Stimulated activated CD4-positive, alpha-beta T cell treated with anti-CD3 and anti-CD28 coated beads, Interleukin-15, amount 100 ng/mL, for 1 hour (primary cell): Measurements from ENCODE around the gene NUDT4B.
"Not testable (repeated sequence)": the region's sequence is repeated elsewhere in the genome, so short reads cannot be mapped to it uniquely, and the experiment has no call there.

Source experiments
- DNase-seq, 2 donors: peaks; one replicate each; pipeline ENCODE4 v3.0.0-alpha.2; 2020; ENCODE audit warnings: low read depth in 1 of 2, low spot score in 1 of 2

NUDT4B gene

DNA sequence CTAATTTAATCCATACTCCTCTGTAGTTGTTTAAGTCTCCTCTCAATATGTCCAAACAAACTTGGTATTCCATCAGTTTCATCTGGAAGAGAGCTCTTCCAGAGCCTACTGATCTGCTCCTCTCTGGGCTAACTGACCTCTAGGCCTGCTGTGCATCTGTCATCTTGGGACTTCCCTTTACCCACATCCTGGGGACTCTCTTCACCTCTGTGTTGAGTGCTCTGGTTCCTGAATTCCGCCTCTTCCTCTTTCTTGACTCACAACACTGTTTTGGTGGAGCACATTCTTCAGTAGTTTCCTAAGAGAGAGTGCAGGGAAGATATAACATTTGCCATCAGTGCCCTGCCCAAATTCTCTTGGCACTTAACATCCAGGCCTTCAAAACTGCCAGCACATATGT, 13.0 kb upstream of the NUDT4B start:
- DNase-seq, result not testable (repeated sequence)

DNA sequence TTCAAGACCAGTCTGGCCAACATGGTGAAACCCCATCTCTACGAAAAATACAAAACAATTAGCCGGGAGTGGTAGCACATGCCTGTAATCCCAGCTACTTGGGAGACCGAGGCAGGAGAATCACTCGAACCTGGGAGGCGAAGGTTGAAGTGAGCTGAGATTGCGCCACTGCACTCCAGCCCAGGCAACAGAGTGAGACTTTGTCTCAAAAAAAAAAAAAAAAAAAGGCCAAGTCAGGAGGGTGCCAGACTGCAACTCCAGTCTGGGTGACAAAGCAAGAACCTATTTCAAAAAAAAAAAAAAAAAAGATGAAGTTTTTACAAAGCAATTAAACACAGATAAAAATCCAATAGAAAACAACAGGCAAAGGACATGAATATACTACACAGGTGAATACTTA, 9.9 kb upstream of the NUDT4B start:
- not testable (repeated sequence) for DNase-seq

DNA sequence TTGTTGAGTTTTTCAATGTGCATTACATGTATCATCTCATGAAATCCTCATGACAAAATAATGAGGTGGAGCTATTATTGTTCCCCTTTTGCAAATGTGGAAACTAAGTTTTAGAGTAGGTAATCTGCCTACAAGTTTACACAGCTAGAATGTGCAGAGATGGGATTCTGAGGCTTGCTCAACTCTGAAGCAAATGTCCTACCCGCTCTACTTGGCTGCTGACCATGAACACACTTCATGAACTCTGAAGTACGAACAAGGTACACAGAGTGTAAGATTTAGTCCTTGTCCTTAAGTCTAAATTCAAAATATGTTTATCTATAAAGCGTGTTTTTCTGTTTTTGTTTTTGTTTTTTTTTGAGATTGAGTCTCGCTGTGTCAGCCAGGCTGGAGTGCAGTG, 5.4 kb upstream of the NUDT4B start:
- DNase-seq, result not testable (repeated sequence)

DNA sequence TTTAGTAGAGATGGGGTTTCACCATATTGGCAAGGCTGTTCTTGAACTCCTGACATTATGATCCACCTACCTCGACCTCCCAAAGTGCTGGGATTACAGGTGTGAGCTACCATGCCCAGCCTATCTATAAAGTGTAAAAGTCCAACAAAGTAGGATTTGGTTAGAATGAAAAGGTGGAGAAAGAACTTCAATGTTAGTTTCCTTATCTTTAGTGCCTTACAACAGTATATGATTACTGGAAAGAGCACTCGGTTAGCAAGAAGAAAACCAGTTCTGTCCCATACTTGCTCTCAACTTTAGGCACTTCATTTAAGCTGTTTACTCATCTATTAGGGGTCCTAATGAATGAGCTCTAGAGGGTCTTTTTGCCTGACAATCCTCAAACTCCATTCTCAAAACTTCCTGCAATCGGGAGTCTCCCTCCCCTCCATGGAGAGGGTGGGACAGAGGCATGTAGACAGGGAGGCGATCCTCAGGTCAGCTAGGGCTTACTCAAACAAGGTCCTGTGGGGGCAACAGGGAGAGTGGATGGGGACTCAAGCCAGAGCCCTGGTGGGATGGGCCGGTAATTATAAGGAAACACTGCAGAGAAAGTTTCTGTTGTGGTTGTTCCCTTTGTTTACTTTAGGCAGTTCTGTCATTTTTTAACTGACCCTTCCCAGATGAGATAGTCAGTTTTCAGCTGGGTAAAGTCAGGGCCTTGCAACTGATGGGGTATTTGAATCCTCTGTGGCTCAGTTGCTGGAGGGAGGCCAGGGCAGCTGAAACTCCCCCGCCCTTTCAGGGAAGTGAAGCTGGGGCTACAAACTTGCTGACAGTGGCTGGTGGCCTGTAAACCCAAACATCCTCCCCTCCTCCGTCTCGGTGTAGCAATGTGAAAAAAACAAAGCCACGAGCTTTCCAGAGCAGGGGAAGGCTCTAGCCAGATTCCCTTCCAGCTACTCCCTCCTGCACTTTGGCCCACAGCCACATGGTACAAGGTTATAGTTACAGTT, 4.6 kb upstream of the NUDT4B start:
- not testable (repeated sequence) for DNase-seq

DNA sequence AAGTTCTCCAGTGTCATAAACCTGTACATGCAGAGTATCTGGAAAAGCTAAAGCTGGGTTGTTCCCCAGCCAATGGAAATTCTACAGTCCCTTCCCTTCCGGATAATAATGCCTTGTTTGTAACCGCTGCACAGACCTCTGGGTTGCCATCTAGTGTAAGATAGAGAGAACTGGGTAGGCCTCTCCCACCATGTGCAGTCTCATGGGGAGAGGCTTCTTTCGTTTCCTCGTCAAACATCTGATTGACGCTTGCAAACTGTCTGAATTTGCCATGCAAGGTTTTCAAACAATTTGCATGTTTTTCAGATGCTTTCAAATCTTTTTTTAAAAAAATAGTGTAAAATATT, 734 bp downstream of the NUDT4B start:
- DNase-seq, result not testable (repeated sequence)

DNA sequence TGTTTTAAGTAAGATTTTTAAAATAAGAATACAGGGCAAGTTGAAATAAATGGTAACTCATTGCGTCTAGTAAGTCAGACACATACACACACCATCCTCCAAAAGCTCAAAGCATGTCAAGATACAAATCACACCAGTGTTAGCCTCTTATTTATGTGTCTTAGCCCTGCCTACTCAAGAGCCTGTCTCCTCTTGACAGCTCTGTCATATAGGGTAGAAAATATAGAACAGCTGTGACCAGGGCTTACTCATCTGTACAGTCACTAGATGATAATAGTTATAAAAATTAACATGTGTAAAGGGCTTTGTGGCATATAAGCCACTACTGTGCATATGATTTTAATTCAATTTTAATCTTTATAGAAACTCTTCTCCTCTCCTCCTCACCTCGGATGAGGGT, 7.7 kb downstream of the NUDT4B start:
- not testable (repeated sequence) for DNase-seq

DNA sequence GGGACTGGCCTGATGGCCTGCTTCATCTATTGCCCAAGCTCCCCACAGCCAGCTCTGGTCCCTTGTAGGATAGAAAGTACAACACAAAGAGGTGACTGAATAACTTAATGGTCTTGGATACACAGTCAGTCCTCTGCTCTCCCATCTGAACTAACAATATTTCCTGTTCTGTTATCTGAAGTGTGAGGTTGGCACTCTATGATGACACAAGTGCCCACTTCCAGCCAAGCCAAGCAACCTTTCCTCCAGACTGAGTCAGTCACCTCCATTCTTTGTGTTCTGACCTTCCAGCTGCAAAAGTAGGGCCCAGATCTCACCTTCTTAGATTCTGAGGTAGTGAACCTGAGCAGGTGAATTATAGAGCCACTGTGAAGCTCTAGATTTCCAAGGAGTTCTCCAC, 8.9 kb downstream of the NUDT4B start:
- DNase-seq, result not testable (repeated sequence)

DNA sequence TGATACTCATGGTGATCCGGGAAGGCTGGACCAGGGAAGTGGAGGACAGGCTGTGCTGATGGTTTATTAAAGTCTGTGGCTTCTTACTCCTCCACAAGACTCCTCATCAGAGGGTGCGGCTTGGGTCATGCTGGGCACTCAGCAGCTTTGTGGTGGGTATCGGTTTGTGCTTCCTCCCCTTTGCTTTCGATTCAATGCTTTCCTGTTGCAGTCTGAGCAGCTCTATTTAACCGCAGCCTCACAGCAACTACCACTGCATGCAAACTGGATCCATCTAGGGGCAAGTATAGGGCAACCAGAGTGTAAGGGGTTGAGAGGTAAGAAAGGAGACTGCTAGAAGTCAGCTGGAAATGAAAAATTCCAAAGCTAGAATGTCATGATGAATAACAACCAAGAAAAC, 9.8 kb downstream of the NUDT4B start:
- DNase-seq, result not testable (repeated sequence)

DNA sequence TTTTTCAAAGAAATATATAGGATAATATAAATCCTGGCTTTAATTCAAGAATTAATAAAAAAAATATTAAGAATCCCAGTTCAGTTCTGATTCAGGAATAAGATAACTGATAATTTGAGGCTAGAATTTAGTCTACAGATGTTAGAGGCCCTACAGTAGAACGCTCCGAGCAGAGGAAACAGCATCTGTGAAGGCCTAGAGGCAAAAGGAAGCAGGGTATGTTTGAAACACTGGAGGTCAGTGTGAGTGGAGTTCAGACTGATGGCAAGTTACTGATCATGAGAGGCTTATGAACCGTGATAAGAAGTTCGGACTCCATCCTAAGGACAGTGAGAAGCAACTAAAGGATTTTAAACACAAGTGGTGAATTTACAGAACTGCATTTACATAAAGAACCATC, 10.4 kb downstream of the NUDT4B start:
- DNase-seq, result not testable (repeated sequence)

DNA sequence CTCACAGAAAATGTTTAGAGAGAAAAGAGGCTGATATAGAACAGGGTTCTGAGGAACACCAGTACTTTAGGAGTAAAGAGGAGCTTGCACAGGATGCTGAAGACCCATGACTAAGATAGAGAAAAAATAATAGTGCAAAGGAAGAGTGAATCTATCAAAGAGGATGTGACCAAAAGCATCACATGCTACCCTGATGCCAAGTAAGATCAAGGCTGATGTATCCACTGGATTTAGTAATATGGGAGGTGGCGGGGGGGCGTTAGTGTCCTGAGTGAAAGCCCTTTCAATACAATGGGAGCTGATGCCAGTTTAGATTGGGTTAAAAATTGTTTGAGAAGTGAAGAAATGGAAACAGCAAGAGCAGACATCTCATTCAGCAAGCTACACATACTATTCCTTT, 11.2 kb downstream of the NUDT4B start:
- not testable (repeated sequence) for DNase-seq

DNA sequence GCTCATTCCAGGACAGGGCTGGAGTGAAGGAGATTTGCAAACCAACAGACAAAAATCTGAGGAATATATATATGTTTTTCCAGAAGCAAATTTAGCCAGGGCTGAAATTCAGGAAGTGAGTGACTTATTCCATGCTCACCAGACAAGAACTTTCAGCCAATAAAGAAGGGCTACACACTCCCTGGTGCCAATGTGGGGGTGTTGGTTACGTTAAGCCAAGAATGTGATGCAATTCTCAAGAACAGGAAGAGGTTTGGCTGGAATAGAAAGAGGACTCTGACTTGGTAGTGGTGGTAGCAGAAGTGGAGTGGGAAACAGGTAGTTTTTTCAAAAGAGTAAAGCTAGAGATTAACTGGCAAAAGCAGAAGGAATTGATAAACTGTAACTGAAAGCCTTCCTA, 11.6 kb downstream of the NUDT4B start:
- DNase-seq, result not testable (repeated sequence)

DNA sequence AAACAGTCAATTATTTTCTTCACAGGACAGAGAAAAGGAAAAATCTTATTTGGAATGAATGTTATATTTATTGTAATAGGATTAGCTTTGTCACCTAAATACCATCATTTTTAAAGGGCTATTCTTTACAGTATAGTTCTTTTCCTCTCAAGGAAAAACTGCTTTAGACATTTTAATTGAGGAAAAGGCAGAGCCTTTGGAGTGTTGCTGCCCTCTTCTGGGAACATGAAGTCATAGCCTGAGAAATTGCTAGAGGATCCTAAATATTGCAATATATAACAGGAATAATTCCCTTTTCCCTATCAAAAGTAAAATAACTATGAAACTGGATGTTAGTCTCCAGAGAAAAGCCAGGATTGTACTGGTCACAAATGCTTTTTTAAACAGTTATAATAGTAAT, 12.8 kb downstream of the NUDT4B start:
- DNase-seq, result not testable (repeated sequence)

DNA sequence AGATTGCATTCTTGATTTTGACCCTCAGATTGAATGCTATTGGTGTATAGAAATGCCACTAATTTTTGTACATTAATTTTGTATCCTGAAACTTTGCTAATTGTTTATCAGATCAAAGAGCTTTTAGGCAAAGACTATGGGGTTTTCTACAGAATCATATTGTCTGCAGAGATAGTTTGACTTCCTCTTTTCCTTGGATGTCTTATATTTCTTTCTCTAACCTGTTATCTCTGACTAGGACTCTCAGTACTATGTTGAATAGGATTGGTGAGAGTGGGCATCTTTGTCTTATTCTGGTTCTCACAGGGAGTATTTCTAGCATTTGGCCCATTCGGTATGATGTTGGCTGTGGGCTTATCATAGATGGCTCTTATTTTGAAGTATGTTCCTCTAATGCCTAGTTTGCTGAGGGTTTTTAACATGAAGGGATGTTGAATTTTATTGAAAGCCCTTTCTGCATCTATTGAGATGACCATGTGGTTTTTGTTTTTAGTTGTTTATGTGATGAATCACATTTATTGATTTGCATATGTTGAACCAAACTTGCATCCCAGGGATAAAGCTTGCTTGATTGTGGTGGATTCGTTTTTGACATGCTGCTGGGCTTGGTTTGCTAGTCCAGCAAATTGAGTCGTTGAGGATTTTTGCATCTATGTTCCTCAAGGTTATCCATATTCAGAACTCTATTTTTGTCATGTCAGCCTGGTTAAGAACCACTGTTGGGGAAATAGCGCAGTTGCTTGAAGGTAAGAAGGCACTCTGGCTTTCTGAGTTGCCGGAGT, 16.9 kb downstream of the NUDT4B start:
- not testable (repeated sequence) for DNase-seq

DNA sequence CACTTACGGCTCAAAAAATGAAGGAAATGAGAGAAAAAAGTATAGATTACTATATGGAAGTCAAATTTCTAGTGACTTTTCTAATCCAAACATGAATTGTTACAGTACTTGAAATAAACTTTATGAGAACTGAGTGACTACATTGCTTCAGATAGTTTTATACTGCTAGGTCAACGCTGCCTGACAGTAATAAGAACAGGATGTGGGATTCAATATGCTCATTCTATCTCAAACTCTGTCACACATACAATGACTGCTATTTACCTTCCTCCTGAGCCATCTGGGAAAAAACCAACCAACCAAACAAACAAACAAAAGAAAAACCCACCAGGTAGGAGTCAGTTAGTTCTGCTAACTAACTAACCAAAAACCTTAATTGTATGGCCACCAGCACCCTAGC, 20.0 kb downstream of the NUDT4B start:
- not testable (repeated sequence) for DNase-seq

DNA sequence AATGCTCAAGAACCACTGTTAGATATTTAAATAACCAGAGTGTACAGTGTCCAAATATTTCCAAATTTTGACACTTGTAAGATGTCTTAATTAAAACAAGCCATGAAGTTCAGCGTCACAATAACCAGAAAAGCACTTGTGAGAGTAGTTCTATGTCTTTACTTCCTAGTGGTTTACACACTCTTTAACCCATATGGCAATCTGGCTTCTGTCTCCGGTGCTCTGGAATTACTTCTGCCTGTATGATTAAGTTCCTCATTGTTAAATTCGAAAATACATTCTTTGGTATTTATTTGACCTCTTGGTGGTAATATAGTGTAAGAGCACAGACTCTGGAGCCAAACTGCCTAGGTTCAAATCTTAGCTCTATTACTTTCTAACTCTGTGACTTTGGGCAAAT, 20.9 kb downstream of the NUDT4B start:
- DNase-seq, result not testable (repeated sequence)

DNA sequence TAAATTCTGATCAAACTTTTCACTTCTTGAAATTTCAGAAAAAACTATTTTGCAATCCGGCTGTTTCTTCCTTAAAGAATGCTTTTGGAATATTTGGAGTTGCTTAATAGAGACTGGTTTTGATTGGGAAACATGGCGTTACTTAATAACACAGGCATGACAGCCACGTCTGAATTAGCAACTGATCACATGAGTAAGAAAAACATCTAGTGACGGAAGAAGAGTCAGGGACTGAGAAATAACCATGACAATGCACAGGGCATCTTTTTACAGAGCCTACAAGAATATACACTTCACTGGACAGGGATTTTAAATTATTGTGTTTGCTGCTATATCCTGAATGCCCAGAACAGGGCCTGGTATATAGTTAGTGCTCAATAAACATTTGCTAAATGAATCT, 25.1 kb downstream of the NUDT4B start:
- DNase-seq, result not testable (repeated sequence)

DNA sequence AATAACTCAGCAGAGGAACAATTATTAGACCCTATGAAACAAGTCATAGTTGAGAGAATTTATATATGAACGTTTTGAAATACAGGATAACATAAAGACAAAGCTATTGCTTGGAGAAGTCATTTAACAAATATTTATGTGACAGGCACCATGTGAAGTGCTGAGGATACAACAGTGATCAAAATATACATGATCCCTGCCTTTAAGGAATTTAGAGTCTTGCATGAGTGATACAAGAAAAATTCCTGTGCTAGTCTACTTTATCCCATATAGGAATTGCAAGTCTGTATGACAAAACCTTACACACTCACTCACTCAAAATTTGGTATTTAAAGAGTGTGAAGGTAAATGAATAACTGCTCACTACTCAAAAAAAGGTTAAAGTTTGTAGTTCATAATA, 25.5 kb downstream of the NUDT4B start:
- DNase-seq, result not testable (repeated sequence)

DNA sequence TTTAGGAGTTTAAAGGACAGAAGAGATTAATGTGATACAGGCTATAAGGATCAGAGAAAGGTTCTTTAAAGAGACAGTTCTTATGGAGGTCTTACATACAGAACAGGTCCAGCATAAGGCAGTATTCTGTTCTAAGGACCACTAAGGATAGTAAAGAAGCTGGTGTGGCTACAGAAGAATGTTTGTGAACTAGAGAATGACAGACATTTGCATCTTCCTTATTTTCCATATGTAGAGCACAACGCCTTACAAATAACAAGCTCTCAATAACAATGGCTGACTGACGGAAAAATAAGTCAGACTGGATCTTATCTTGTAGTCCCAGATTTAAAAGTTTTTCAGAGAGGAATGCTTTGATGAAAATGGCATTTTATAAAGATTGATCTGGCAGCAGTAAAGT, 26.7 kb downstream of the NUDT4B start:
- not testable (repeated sequence) for DNase-seq

DNA sequence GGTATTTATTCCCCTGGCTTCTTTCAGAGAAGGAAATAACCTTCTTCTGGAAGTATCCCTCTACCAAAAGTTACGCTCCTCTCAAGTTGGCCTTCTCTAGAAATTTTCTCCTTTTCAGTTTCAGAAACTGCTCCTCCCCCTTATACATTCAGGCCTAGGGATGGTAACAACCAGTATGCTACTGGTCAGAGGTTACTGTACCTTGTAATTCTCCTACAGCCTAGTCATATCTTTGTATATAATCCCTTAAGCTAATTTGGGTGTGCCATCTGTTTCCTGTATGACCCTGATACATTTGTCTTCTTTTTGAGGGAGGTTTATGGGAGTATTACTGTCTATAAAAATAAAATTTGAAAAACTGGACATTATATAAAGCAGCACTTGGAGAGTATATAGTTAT, 29.1 kb downstream of the NUDT4B start:
- not testable (repeated sequence) for DNase-seq

DNA sequence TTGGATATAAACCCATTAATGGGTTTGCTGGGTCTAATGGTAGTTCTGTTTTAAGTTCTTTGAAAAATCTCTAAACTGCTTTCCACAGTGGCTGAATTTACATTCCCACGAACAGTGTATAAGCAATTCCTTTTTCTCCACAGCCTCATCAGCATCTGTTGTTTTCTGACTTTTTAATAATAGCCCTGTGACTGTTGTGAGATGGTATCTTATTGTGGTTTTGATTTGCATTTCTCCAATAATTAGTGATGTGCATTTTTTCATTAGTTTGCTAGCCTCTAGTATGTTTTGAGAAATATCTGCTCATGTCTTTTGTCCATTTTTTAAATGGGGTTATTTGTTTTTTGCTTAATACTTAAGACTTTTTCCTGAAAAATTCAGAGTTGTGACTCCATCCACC, 31.8 kb downstream of the NUDT4B start:
- not testable (repeated sequence) for DNase-seq

DNA sequence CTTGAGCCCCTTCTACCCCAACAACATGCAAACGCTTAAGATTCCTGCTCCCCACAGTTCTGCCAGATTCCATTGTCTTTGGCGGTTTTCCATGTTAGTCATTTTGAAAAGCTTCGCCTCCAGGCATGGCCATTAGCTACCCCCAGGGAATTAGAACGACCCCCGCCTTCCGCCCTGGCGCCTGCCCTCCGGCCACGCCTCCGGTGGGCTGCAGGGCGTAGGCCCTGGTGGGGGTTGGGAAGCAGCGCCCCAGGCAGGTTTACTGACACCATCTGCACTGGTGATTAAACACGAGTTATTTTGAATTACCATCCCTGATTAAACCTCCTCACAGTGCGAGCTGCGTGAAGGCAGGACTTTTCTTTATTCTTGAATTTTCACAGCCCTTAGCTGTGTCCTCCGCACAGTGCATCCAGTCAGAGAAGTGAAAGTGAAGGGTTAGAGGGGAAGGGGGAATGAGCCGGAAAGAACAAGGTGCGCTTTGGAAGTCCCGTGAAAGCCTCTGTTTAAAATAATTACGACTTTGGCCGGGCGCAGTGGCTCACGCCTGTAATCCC, 43.0 kb downstream of the NUDT4B start:
- not testable (repeated sequence) for DNase-seq
